ENCODE measurements around the gene ASIC1.

ASIC1 gene

DNA sequence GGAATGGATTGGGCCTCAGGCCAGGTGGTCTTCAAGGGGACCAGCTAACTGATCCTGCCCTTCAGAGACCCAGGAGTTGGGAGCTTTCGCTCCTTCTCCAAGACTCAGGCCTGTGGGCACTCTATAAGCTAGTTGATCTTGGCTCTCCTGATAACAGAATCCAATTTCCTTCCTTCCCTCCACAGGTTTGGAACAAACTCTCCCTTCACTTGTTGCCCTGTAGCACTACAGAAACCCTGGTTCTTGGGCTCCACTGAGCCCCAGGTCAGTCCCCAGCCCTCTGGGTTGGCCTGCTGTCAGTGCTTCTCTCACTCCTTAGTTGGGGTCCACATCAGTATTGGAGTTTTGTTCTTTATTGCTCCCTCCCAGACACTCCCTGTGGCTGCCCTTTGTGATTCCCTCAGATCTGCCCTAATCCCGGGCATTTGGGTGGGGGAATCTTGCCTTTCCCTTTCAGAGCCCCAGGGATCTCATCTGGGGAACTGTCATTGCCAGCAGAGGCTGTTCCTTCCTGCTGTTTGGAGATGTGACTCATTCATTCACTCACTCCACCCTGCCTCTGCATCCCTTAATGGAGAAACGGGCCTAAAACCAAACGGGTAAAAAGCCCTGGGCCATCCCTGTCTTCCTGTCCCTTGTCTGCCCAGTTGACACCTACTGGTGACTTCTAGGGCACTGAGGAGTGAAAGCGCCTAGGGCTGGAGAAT lies 42.1 kb downstream of the ASIC1 start:
- peaks cover 10% of the 10 kb centered on the region for H3K4me1 ChIP-seq (ENCODE audit: low read depth, poor library complexity, severe bottlenecking)
- no peaks in the 10 kb centered on the region for H3K79me2 ChIP-seq (ENCODE audit: insufficient read depth, low read depth)
- no peak overlapping the region for H3K27ac ChIP-seq
- H3K27me3 ChIP-seq (ENCODE audit: insufficient read depth, low read depth), result no peaks in the 10 kb centered on the region
- H3K9ac ChIP-seq, result no peak overlapping the region
- H3K36me3 ChIP-seq (ENCODE audit: insufficient read depth), result peaks cover 13% of the 10 kb centered on the region; the same call in 1 of the 2 replicates
- no peak overlapping the region for H3K4me2 ChIP-seq
- no peak for TF ChIP-seq CTCF (conservative IDR thresholded peaks at IDR 0.05; ENCODE audit: low read depth, low read length)
- H3K4me3 ChIP-seq (IDR thresholded peaks at IDR 0.05; ENCODE audit: insufficient read depth, low read depth, low read length), result no peak overlapping the region
- no peak overlapping the region for H2AFZ ChIP-seq (ENCODE audit: low read depth)
- H4K20me1 ChIP-seq (ENCODE audit: insufficient read depth), result no peaks in the 10 kb centered on the region

GRCh38 chr12:50100561-50100960 lies 43.2 kb downstream of the ASIC1 start:
- Histone ChIP-seq H3K27me3 (ENCODE audit: insufficient read depth, low read depth) (no peaks in the 10 kb centered on the region), H4K20me1 (ENCODE audit: insufficient read depth) (no peaks in the 10 kb centered on the region), H3K36me3 (ENCODE audit: insufficient read depth) (peaks cover 6% of the 10 kb centered on the region; the same call in 1 of the 2 replicates), H3K9ac (no peak overlapping the region), H3K4me1 (ENCODE audit: low read depth, poor library complexity, severe bottlenecking) (peaks cover 10% of the 10 kb centered on the region), H3K4me2 (no peak overlapping the region), H3K79me2 (ENCODE audit: insufficient read depth, low read depth) (no peaks in the 10 kb centered on the region), H3K27ac (no peak overlapping the region), H3K4me3 (IDR thresholded peaks at IDR 0.05; ENCODE audit: insufficient read depth, low read depth, low read length) (no peak overlapping the region), H2AFZ (ENCODE audit: low read depth) (no peak overlapping the region)
- TF ChIP-seq CTCF (conservative IDR thresholded peaks at IDR 0.05; ENCODE audit: low read depth, low read length), result no peak

DNA sequence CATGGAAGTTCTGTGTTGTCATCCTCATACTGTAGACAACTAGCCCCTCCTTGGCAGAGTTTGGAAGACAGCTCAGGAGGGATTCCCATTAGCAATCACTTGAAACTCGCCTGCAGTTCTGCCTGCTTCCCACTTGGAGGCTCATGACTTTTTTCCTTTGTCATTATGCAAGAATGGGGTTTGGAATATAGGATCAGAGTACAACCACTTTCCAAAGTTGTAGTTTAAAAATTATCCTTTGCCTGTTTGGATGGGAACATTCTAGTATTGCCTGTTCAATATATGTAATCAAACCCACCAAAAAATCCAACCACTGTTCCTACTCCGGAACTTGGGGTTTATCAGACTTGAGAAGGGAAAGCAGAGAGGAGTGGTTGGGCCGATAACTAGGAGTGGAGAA lies 44.3 kb downstream of the ASIC1 start:
- Histone ChIP-seq H3K27me3 (ENCODE audit: insufficient read depth, low read depth) (no peaks in the 10 kb centered on the region), H3K27ac (no peak overlapping the region), H2AFZ (ENCODE audit: low read depth) (no peak overlapping the region), H4K20me1 (ENCODE audit: insufficient read depth) (no peaks in the 10 kb centered on the region), H3K4me1 (ENCODE audit: low read depth, poor library complexity, severe bottlenecking) (peaks cover 10% of the 10 kb centered on the region), H3K4me2 (no peak overlapping the region), H3K36me3 (ENCODE audit: insufficient read depth) (peaks cover 6% of the 10 kb centered on the region; the same call in 1 of the 2 replicates), H3K4me3 (IDR thresholded peaks at IDR 0.05; ENCODE audit: insufficient read depth, low read depth, low read length) (no peak overlapping the region), H3K9ac (no peak overlapping the region), H3K79me2 (ENCODE audit: insufficient read depth, low read depth) (no peaks in the 10 kb centered on the region)
- peak; percentile 14; the same call in 1 of the 2 replicates for TF ChIP-seq CTCF (conservative IDR thresholded peaks at IDR 0.05; ENCODE audit: low read depth, low read length)

DNA sequence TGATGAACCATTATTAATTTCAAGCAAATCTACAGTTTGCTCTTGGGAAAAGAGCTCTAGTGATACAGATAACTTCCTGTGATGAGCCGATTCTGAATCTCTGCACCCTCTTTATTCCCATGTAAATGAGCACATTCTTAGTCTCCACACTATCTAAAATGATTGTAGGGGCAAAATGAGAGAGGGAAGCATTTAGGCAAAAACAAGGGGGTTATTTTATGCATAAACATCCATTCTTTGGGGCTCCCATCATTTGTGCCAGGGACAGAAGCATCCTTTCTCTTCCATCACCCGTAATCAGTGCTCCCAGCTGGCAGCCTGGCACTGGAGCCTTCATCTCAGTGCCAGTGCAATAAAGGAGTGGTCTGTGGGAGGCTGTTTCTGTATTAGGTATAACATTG lies 44.7 kb downstream of the ASIC1 start:
- Histone ChIP-seq H3K27ac (no peak overlapping the region), H3K4me1 (ENCODE audit: low read depth, poor library complexity, severe bottlenecking) (peaks cover 10% of the 10 kb centered on the region), H3K9ac (no peak overlapping the region), H3K27me3 (ENCODE audit: insufficient read depth, low read depth) (no peaks in the 10 kb centered on the region), H3K4me2 (no peak overlapping the region), H4K20me1 (ENCODE audit: insufficient read depth) (no peaks in the 10 kb centered on the region), H3K79me2 (ENCODE audit: insufficient read depth, low read depth) (no peaks in the 10 kb centered on the region), H2AFZ (ENCODE audit: low read depth) (no peak overlapping the region), H3K36me3 (ENCODE audit: insufficient read depth) (peaks cover 6% of the 10 kb centered on the region; the same call in 1 of the 2 replicates), H3K4me3 (IDR thresholded peaks at IDR 0.05; ENCODE audit: insufficient read depth, low read depth, low read length) (no peak overlapping the region)
- TF ChIP-seq CTCF (conservative IDR thresholded peaks at IDR 0.05; ENCODE audit: low read depth, low read length), result no peak

All from KMS-11 (cell line).